ENCODE measurements around the gene UCK2. TPM values are rescaled to one million over a fixed set of nuclear protein-coding genes. Genes with fewer than 3 reads are reported as not detected.

Gene UCK2
- polyA plus RNA-seq, 3 donors = 12.4 to 15.4 (median 12.8) TPM

- H3K36me3 ChIP-seq (replicated peaks in 1 of 2; ENCODE audit: control insufficient read depth in 1 of 2, insufficient read depth in 2 of 2, low read length in 2 of 2) = peaks cover 46 to 49% of the 10 kb centered on the region in 2 donors
- Mint-ChIP-seq H3K36me3 (peaks cover 47 to 54% of the 10 kb centered on the region in 2 donors), H3K4me1 (peaks cover 4% of the 10 kb centered on the region), H3K27ac (no peak overlapping the region), H3K27me3 (ENCODE audit: low read depth in 3 of 3) (no peaks in the 10 kb centered on the region), H3K4me3 (no peak overlapping the region), H3K9me3 (peaks cover 0 to 2% (median 0%) of the 10 kb centered on the region in 7 donors)
- no peaks in the 10 kb centered on the region for H3K79me2 ChIP-seq (ENCODE audit: insufficient read depth, low read length)
- H4K20me1 ChIP-seq (ENCODE audit: insufficient read depth, low read length) = no peaks in the 10 kb centered on the region
- H3K4me3 ChIP-seq (replicated peaks in 1 of 3; ENCODE audit: low read depth in 2 of 3, low read length in 3 of 3) = no peak overlapping the region
- no peak for DNase-seq
- no peak for TF ChIP-seq CTCF (IDR thresholded peaks at IDR 0.05)
- H3K4me2 ChIP-seq (replicated peaks; ENCODE audit: extremely low read depth, low read length, poor library complexity, severe bottlenecking) = no peak overlapping the region
- H2AFZ ChIP-seq (ENCODE audit: insufficient read depth, low read depth, low read length, poor library complexity, severe bottlenecking) = no peak overlapping the region
- intact Hi-C loops (cut with micrococcal nuclease) = loop anchor here (5.0 to 10.0 kb wide), 5 partner anchors 146 to 519 kb away; partner anchors contain the start of gene TMCO1 (in 1 of the 2)
- H3K4me1 ChIP-seq (ENCODE audit: control insufficient read depth in 1 of 2, insufficient read depth in 2 of 2, low read length in 2 of 2) = no peaks in the 10 kb centered on the region
- WGBS (ENCODE audit: insufficient coverage) = 92% methylated on average over 12 of the region's 14 CpGs
- no peak overlapping the region for H3K9ac ChIP-seq (ENCODE audit: insufficient read depth, low read length, poor library complexity, severe bottlenecking)
- H3K9me3 ChIP-seq (replicated peaks in 1 of 2; ENCODE audit: control insufficient read depth in 1 of 2, insufficient read depth in 1 of 2, low read length in 2 of 2) = no peaks in the 10 kb centered on the region
- H3K27me3 ChIP-seq (ENCODE audit: control insufficient read depth in 2 of 2, insufficient read depth in 2 of 2, low read length in 2 of 2) = no peaks in the 10 kb centered on the region
- no peak overlapping the region for H3K27ac ChIP-seq (ENCODE audit: low read depth in 1 of 2, low read length in 2 of 2)
Measured at GRCh38 chr1:165910764-165911421, 83.5 kb downstream of the UCK2 start.

GRCh38 chr1:165911609-165912281 lies 84.3 kb downstream of the UCK2 start:
- H3K9me3 Mint-ChIP-seq = peaks cover 0 to 2% (median 0%) of the 10 kb centered on the region in 7 donors
- intact Hi-C loops (cut with micrococcal nuclease) = loop anchor here (5.0 to 10.0 kb wide), 5 partner anchors 147 to 519 kb away; partner anchors contain the start of gene TMCO1 (in 1 of the 2)
- no peaks in the 10 kb centered on the region for H3K4me1 ChIP-seq (ENCODE audit: control insufficient read depth in 1 of 2, insufficient read depth in 2 of 2, low read length in 2 of 2)
- peaks cover 38 to 40% of the 10 kb centered on the region in 2 donors for H3K36me3 ChIP-seq (replicated peaks in 1 of 2; ENCODE audit: control insufficient read depth in 1 of 2, insufficient read depth in 2 of 2, low read length in 2 of 2)
- no peak overlapping the region for H2AFZ ChIP-seq (ENCODE audit: insufficient read depth, low read depth, low read length, poor library complexity, severe bottlenecking)
- WGBS (ENCODE audit: insufficient coverage) = 94% methylated on average over 6 of the region's 7 CpGs
- H3K4me2 ChIP-seq (replicated peaks; ENCODE audit: extremely low read depth, low read length, poor library complexity, severe bottlenecking) = no peak overlapping the region
- no peaks in the 10 kb centered on the region for H4K20me1 ChIP-seq (ENCODE audit: insufficient read depth, low read length)
- no peaks in the 10 kb centered on the region for H3K79me2 ChIP-seq (ENCODE audit: insufficient read depth, low read length)
- no peak for TF ChIP-seq CTCF (IDR thresholded peaks at IDR 0.05)
- H3K4me3 ChIP-seq (replicated peaks in 1 of 3; ENCODE audit: low read depth in 2 of 3, low read length in 3 of 3) = no peak overlapping the region
- no peak overlapping the region for H3K9ac ChIP-seq (ENCODE audit: insufficient read depth, low read length, poor library complexity, severe bottlenecking)
- no peak overlapping the region for H3K27ac ChIP-seq (ENCODE audit: low read depth in 1 of 2, low read length in 2 of 2)
- H3K27ac Mint-ChIP-seq = no peak overlapping the region
- no peak for DNase-seq
- H3K9me3 ChIP-seq (replicated peaks in 1 of 2; ENCODE audit: control insufficient read depth in 1 of 2, insufficient read depth in 1 of 2, low read length in 2 of 2) = no peaks in the 10 kb centered on the region
- no peak overlapping the region for H3K4me3 Mint-ChIP-seq
- H3K27me3 Mint-ChIP-seq (ENCODE audit: low read depth in 3 of 3) = no peaks in the 10 kb centered on the region
- H3K36me3 Mint-ChIP-seq = peaks cover 41 to 45% of the 10 kb centered on the region in 2 donors
- no peaks in the 10 kb centered on the region for H3K27me3 ChIP-seq (ENCODE audit: control insufficient read depth in 2 of 2, insufficient read depth in 2 of 2, low read length in 2 of 2)
- H3K4me1 Mint-ChIP-seq = peaks cover 9% of the 10 kb centered on the region

All from CD14-positive monocyte (primary cell).